ENCODE results near the gene SIPA1L3.
"Not testable (repeated sequence)": the region's sequence is repeated elsewhere in the genome, so short reads cannot be mapped to it uniquely, and the experiment has no call there.

Gene SIPA1L3

DNA sequence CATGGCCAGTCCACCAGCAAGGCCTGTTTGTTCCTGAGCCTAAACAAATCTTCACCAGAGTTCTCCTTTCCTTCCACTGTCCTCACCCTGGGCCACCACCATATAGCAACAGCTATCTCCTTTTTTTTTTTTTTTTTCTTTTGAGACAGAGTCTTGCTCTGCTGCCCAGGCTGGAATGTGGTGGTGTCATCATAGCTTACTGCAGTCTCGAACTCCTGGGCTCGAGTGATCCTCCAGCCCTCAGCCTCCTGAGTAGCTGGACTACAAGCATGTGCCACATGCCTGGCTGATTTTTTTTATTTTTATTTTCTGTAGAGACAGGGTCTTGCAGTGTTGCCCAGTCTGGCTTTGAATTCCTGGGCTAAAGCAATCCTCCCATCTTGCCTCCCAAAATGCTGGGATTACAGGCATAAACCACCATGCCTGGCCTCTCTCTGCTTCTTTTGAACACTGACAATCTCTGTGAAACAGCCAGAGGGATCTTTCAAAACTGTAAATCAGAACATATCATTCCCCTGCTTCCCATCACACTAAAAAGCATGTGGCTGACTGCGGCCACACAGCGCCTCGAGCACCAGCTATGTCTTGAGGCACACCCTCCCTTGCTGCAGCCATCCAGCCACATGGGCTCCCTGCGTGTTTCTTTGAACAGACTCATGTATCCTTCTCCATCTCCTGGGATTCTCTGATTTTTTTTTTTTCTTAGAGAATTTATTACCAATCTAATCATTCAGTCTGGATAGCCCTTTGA lies 110.6 kb downstream of the SIPA1L3 start:
- FAIRE-seq (no peak), DNase-seq (ENCODE audit: insufficient read length, low spot score) (no peak)

- no peak for DNase-seq (ENCODE audit: insufficient read length, low spot score)
- FAIRE-seq: no peak
Measured at GRCh38 chr19:38018694-38019395, 111.8 kb downstream of the SIPA1L3 start.

- DNase-seq (ENCODE audit: insufficient read length, low spot score) (no peak), FAIRE-seq (no peak)
Measured at GRCh38 chr19:38019396-38019724, 112.4 kb downstream of the SIPA1L3 start.

DNA sequence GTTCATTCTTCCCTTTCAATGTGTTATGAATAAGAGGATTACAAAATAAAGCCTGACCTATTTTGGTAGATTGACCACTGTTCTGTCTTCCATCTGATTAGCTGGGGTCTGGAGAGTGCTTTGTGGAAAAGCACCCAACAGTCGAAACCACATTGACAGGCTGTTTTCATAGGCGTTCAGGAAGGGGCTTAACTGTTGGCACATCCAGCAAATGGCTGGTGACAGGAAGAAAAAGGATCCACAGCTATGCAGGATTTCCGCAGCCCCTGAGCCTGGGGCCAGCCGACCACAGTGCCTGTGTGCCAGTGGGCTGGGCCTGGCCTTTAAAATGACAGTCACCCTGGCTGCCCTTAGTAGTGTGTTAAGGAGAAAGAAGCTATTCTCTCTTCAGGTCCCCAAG lies 113.3 kb downstream of the SIPA1L3 start:
- no peak for FAIRE-seq
- DNase-seq (ENCODE audit: insufficient read length, low spot score): no peak

DNA sequence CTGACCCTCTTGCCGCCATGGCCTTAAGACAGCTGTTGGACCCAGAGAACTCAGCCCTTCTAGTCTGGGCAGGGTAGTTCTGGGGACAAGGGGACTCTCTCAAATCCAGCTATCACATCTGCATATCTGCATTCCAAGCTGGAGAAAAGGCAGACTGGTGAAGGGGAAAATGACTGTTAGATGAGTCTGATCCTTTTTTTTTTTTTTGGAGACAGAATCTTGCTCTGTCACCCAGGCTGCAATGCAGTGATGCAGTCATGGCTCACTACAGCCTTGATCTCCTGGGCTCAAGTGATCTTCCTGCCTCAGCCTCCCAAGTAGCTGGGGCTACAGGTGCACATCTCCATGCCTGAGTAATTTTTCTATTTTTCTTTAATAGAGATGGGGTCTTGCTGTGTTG lies 114.3 kb downstream of the SIPA1L3 start:
- no peak for DNase-seq (ENCODE audit: insufficient read length, low spot score)
- FAIRE-seq: no peak

DNA sequence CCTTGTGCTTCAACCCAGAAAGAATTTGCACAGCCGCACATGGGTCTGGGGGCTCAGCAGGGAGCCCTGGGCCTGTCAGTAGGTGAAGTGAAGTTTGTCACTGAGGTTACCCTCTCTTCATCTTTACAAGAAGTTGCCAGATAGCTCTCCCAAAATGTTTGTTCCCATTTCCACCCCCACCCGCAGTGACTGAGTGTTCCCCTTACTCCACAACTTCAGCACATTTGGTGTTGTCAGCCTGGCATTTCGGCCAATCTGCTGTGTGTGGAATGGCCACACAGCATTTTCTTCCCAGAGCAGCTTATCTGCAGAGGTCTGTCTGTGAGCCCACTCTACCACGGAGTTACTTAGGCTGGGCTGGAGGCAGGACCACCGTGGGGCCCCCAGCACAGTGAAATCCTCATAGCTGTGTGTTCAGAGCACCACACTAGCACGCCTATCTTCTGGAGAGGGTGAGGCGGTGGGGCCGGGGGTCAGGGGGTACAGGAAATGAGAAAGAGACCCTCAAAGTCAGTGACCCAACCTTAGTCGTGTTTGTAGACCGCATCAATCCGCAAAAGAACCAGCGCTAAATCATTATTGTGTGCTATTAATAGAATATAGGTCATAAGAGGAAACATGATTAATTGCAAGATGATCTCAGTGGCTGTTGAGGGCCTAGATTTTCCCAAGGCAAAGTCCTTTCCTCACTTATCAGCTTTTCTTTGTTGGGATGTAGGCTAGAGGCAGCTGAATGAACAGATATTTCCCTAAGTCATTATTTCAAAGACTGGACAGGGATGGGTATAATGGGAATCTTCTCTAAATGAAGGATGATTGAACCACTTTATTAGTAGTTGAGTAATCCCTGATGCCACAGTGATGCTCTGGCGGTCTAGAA lies 116.0 kb downstream of the SIPA1L3 start:
- FAIRE-seq (no peak), DNase-seq (ENCODE audit: insufficient read length, low spot score) (no peak)

- FAIRE-seq: no peak
Measured at GRCh38 chr19:38023671-38024541, 116.9 kb downstream of the SIPA1L3 start.

DNA sequence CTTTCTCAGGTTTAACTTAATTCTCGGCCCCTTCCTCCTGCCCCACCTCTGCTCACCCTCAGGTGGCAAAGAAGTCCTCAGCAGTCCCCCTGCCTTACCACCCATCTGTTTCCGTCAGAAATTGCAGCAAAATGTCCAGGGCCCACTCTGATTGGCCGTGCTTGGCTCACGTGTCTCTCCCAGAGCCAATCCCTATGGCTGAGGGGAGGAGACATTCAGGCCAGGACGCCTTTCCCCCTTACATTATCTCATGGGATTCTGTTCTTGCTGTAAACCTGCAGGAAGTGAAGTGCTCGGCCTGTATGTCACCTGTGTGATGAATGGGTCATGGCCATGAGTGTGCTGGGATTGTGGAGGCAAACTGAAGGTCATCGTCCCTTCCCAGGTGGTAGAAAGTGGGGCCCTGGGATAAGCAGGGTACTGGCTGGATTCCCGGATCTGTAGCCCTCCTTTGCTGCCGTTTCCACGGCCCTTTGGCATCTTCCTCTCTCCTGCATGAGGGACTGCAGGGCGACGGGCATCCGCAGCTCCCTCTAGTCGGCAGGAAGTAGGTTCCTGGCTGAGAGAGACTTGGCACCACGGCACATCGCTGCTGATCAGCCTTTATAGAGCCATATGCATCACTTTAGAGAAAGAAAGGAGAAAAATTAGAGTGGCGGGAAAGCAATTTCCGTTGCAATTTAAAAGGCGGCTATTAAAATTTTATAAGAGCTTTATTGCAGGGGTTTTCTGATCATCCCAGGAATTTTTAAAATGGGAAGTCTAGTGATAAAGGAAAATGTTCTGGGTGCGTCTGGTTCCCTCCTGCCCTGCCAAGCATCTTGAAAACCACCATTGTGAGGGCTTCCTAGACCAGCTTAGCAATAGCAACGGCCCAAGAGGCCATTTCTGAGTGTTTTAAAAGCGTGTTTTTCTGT lies 118.2 kb downstream of the SIPA1L3 start:
- no peak for DNase-seq (ENCODE audit: insufficient read length, low spot score)
- no peak for FAIRE-seq

More at GRCh38 chr19:38023671-38024541, 116.9 kb downstream of the SIPA1L3 start:
- no peak for DNase-seq (ENCODE audit: insufficient read length, low spot score)

GRCh38 chr19:38025909-38026307 lies 118.9 kb downstream of the SIPA1L3 start:
- DNase-seq (ENCODE audit: insufficient read length, low spot score): no peak

GRCh38 chr19:38028913-38029510 lies 122.0 kb downstream of the SIPA1L3 start:
- no peak for DNase-seq (ENCODE audit: insufficient read length, low spot score)
- no peak for FAIRE-seq

More at GRCh38 chr19:38025909-38026307, 118.9 kb downstream of the SIPA1L3 start:
- no peak for FAIRE-seq

DNA sequence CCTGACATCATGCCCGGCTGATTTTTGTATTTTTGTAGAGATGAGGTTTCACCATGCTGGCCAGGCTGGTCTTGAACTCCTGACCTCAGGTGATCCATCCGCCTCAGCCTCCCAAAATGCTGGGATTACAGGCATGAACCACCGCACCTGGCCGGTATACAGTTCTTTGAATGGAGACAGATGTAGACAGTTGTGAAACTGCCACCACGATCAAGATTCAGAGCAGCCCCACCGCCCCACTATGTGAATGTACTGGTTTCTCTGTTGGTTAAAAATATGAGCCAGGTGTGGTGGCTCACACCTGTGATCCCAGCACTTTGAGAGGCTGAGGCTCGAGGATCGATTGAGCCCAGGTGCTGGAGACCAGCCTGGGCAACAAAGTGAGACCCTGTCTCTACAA lies 123.0 kb downstream of the SIPA1L3 start:
- not testable (repeated sequence) for FAIRE-seq; DNase-seq (ENCODE audit: insufficient read length, low spot score)

GRCh38 chr19:38030686-38031422 lies 123.8 kb downstream of the SIPA1L3 start:
- DNase-seq (ENCODE audit: insufficient read length, low spot score) (no peak), FAIRE-seq (no peak)

DNA sequence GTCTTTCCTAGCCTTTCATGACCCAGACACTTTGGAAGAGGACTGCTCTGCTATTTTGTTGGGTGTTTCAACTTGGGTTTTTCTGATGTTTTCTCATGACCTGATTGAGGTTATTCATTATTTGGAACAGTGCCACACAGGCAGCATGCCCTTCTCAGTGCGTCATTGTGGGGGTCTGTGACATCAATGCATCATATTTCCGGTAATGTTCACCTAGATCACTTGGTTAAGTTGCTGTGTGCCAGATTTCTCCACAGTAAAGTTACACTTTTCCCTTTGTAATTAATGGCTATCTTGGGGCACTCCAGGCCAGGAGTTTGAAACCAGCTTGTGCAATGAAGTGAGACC lies 124.4 kb downstream of the SIPA1L3 start:
- FAIRE-seq (no peak), DNase-seq (ENCODE audit: insufficient read length, low spot score) (no peak)

- DNase-seq (ENCODE audit: insufficient read length, low spot score) (no peak), FAIRE-seq (no peak)
Measured at GRCh38 chr19:38032151-38032550, 125.1 kb downstream of the SIPA1L3 start.

DNA sequence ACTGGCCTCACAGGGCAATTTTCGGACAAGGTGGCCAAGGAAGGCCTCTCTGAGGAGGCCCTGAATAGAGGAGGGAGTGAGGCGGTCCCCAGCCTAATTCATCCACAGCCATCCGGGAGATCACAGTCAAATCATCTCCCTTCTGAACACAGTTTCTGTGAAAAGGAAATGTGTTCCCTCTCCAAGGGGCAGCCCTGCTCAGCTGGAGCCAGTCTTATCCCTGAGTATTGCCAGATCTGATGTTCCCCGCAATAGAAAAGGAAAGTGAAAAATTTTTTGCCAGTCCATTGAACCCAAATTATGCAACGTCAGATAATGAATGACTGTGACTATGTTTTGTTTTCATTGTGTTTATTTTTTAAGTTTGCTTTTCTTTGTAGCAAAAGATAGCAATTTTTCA lies 125.9 kb downstream of the SIPA1L3 start:
- DNase-seq (ENCODE audit: insufficient read length, low spot score): no peak

DNA sequence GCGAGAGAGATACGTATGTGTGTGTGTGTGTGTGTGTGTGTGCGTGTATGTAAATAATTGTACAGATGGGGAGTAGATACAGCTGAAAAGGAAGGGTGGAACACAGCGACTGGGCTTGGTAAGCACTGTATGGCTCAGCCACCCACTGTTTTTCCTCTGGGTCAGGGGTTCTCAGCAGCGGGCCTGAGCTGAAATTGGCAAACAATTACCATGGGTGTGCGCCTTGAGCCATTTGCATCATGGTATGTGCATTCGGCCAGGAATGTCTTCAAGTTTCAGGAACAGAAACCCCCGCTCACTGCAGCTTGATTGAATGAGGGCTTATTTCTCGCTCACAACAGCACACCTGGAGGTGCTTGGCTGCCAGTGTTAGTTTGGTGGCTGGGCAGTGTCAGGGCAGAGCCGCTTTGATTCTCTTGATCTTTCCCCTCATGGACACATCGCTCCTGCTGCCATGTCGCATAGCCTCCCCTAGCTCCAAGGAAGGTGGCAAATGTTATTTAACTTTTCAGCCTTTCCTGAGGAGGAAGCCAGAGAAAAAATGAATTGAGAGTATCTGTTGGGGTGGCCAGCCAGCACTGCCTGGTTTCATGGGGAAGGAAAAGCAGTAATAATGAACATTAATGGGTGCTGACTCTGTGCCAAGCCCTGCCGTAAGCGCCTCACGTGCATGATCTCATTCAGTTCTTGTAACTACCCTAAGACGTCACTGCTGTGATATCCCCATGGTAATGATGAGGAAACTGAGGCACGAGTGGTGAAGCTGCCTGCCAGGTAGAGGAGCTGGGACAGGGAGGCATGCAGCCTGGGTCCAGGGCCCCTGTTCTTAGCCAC lies 126.9 kb downstream of the SIPA1L3 start:
- DNase-seq (ENCODE audit: insufficient read length, low spot score) (no peak), FAIRE-seq (no peak)

More for the DNA sequence above, 125.9 kb downstream of the SIPA1L3 start:
- no peak for FAIRE-seq

DNA sequence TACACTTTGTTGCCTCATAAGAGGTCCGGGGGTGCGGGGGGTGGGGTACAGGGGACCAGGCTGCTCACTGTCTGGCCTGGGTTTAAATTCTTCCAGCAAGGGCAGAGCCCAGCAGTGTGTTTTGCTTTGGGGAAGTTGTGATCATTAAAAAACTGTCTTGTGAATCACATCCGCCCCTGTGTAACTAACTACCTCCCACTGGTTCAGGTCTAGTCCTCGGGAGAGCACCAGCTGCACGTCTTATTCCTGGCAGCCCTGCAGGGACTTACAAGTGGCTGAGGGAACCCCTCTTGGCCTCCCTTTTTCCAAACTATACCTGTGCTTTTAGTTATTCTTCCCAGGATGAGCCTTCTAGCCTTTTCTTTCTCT lies 127.5 kb downstream of the SIPA1L3 start:
- DNase-seq (ENCODE audit: insufficient read length, low spot score) (no peak), FAIRE-seq (no peak)
